ENCODE data around the gene EHHADH.
A peak's percentile ranks its signal among the peaks of the same experiment; 100 is the strongest.
"Not testable (repeated sequence)": the region's sequence is repeated elsewhere in the genome, so short reads cannot be mapped to it uniquely, and the experiment has no call there.

Gene EHHADH

DNA sequence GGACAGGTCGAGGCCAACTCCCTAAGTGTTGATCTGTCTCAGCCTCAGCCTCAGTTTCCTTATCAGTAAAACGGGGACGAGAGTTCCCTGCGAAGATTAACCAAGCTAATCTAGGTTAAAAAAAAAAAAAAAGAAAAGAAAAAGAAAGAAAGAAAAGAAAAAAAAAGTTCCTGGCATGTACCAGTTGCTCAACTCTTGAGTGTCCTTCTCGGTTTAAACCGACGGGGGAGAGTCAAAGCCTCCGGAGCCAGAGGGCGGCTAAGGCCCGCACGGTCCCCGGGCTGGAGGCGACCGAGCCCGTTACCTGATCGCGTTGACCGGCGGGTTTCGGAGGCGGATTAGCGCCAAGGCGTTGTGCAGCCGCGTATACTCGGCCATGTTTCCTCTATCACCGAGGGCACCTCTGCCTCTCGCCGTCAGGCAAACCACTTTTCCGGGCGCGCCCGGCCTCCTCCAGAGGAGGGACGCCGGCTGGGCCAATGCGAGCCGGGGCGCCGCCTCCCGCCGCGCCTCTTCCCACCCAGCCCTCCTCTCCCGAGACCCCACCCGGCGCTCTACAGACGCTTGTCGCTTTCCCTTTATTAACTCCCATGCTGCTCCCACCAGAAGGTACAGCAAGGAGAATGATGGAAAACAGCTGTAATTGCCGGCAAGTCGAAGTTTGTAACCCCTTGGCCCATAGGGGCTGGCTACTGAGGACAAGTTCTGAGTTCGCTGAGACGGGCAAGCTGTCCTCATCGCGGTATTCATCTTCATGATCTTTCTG lies at the start of gene EHHADH:
TSS of gene EHHADH (minus strand) at position 405 of the 766 bp plus-strand sequence. CDS start at position 378, 27 bp downstream.
- peak; percentile 74 for DNase-seq

GRCh38 chr3:185299918-185300426 lies 46.1 kb upstream of the EHHADH start:
- DNase-seq: not testable (repeated sequence)

GRCh38 chr3:185297867-185298266 lies 44.0 kb upstream of the EHHADH start:
- DNase-seq: no peak

GRCh38 chr3:185292238-185292637 lies 38.4 kb upstream of the EHHADH start:
- DNase-seq: no peak

- DNase-seq: no peak
Measured at GRCh38 chr3:185290266-185290665, 36.4 kb upstream of the EHHADH start.

DNA sequence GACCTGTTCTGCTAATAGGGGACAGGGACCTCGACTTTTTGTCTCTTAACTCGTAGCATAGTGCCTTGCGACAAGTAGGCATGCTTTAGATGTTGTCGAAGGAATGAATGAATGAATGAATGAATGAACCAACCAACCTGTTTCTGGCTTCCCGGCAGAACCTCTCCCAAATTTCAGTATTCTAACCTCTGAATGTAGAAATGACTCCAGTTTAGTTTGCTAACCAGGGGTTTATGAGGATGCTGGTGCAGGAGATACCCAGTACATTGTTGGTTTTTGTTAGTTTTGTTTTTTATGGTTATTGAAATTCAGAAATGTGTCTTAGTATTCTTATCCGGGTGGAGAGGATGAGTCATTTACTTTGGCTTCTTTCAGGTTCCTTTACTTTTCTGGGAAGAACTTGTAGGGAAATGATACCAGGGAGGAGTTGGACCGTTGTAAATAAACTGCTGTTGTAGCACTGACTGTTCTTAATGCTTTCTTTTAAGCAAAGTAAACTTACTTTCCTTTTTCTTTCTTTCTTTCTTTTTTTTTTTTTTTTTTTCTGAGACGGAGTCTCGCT lies 29.6 kb upstream of the EHHADH start:
- no peak for DNase-seq

- DNase-seq: peak; percentile 94
Measured at GRCh38 chr3:185282696-185283373, 29.0 kb upstream of the EHHADH start.

DNA sequence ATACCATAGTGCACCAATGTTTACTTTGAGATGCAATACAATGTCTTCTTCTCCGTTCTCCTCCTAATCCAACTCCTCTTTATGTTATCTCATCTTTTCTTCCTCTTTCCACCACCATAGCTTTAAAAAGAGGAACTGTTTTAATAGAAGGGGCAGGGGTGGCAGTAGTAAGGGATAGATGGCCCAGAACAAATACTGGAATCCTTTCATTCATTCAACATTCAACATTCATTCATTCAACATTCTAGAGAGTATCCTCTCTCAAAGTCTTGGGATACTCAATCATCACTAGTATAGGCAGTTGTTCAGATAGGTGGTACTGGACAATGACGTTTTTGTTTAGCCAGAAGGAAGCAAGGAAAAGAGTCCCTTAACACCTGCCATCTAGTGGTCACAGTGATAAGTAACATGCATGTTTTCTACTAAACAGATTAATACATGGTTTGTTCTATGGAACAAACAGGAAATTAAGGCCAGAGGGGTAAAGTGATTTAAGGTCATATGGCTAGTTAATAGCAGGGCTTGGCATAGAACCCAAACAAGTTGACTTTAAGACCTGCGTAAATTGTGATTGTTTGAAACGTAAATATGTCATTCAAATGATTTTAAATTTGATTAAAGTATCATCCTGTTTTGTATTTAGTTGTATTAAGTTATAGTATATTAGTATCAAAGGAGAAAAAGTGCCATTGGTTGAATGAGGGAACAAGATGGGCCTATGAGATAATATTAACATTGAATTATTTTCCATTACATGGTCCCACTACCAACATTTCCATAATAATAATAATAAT lies 26.9 kb upstream of the EHHADH start:
- peak; percentile 57 for DNase-seq

DNA sequence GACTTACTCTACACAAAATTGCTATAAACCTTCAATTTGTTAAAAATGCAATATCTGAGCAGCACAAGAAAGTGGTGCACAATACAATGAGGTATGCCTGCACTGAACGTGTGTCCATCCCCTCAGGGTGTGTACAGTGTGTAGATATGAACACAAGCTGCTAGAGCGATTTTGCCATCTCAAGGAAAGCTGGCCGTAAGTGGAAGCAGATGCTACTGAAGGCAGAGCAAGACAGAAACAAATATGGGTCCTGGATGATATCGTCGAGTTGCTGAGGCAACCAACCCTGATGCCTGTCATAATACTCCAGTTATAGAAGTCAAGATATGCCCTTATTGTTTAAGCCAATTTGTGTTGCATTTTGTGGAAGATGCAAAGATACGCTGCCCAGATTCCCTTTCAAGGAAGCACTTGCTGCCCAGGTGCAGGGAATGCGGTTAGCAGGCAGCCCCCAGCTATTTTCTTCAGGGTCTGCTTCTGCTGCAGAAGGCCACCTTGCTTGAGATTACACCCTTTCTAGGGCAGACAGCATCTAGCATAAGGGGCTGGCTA lies 25.8 kb upstream of the EHHADH start:
- DNase-seq: no peak

DNA sequence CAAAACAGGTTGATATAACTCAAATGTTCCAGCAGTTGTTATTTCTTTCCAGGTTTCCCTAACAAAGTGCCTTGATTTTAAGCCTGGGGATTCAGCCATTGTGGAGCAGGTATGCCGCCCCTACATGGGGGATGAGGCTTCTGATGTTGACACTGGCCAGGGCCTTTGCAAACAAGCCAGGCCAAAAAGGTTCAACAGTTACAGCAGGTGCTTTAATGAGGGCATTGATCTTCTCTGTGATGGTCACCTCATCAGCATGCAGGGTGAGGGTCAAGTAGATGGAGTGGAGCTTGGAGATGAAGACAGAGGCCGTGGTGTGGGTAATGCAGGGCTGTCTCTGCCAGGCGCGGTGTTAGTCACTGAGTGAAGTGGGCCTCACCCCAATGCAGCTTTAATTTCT lies 22.6 kb upstream of the EHHADH start:
- DNase-seq: no peak

- no peak for DNase-seq
Measured at GRCh38 chr3:185272033-185272432, 18.2 kb upstream of the EHHADH start.

DNA sequence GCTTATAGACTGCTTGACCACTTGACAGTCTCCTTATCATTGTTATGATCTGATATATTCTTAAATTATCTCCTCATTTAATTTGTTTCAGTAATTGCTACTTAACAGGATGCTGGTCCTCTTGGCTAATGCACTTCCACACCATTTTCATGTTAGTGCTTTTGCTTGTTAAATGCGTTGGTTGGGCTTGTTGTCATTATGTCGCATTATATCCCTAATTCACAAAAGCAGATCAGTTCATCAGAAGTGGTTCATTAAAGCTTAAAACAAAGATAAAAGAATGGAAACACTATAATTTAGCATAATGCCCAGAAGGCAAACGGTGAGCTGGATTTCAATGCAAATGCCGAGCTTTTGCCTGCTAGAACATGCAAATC lies 17.1 kb upstream of the EHHADH start:
- no peak for DNase-seq

DNA sequence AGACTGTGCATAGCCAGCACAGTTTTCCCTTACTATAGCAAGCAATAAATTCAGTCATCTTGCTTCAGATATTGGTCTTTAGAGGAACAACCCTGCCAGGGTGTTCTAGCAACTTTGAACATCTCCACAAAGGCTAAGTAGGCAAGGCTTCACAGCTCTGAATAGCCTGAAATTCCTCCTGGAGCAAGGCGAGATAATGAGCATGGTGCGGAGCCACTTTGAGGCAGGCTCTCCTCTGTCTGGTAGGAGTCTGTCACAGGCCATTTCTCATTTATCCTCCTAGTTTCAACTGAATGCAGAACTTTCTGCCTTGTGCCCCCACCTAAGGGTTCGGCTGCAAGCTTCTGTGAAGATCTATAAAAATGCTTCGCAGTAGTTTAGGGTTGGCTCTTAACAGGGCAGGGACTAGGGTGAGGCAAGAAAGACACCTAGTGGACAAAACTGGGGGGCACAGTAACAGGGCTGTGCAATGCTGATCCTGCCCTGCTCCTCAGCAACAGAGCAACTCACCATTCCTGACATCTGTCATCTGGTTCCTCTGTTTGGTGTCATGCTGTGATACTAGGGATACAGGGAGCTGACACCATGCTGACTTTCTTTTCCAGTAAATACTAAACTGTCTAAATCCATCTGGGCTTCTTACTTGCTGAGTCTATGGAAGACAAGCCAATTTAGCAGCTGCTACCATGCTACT lies 16.6 kb upstream of the EHHADH start:
- DNase-seq: peak; percentile 33

- no peak for DNase-seq
Measured at GRCh38 chr3:185268194-185268962, 14.5 kb upstream of the EHHADH start.

DNA sequence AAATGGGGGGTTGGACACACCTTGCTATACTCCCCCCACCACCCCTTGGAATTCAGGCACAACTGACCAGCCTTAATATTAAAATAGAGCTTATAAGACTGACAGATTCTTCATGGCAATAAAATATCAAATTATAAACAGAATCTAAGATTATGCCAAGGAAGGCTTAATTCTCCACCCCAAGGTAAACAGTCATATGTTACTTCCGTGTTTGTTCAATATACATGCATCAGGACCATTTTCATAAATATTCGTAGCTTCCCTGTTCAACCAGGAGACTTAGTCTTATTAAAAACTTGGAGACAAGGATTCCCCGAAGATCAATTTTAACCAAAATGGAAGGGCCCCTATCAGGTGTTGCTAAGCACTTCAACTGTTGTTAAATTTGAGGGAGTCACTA lies 13.3 kb upstream of the EHHADH start:
- no peak for DNase-seq

- no peak for DNase-seq
Measured at GRCh38 chr3:185264849-185265553, 11.2 kb upstream of the EHHADH start.

DNA sequence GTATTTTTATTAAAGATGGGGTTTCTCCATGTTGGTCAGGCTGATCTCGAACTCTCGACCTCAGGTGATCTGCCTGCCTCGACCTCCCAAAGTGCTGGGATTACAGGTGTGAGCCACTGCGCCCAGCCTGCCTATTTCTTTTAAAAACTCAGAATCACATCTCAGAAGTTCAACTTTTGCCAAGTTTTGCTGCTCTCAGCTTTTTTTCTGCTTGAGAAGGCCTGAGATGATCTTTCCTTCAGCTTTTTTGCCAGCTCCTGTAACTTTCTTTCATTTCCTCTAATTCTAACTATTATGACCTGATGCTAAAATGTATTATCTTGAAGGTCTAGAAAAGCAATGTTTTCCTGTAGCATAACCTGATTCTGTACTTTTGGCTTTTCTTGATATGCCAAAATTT lies 9.6 kb upstream of the EHHADH start:
- no peak for DNase-seq

- DNase-seq: no peak
Measured at GRCh38 chr3:185257334-185257733, 3.5 kb upstream of the EHHADH start.

- no peak for DNase-seq
Measured at GRCh38 chr3:185254799-185255198, 950 bp upstream of the EHHADH start.

- DNase-seq: not testable (repeated sequence)
Measured at GRCh38 chr3:185253133-185253532, 716 bp downstream of the EHHADH start.

- DNase-seq: no peak
Measured at GRCh38 chr3:185251272-185251671, 2.6 kb downstream of the EHHADH start.
